Keratinocyte (primary cell): Measurements from ENCODE around the gene FUOM.

ENCODE experiments used
- CTCF ChIP-seq, 3 experiments: IDR thresholded peaks in 1 of 3; conservative IDR thresholded peaks in 1 of 3; optimal IDR thresholded peaks in 1 of 3; 2 replicates in 2 of 3; 3 replicates in 1 of 3; pipeline versions ENCODE3 to v1.5.1; 2011; ENCODE audit warnings: low read length in 3 of 3, mild to moderate bottlenecking in 3 of 3, moderate library complexity in 2 of 3, control low read depth in 1 of 3, inconsistent platforms in 1 of 3; ENCODE audit not compliant: insufficient read depth in 2 of 3; ENCODE audit errors: extremely low read depth in 1 of 3
- EZH2 ChIP-seq: IDR thresholded peaks from one replicate; pipeline ENCODE4 v1.6.1; 2012; ENCODE audit warnings: inconsistent platforms, mild to moderate bottlenecking, low read length, moderate library complexity

DNA sequence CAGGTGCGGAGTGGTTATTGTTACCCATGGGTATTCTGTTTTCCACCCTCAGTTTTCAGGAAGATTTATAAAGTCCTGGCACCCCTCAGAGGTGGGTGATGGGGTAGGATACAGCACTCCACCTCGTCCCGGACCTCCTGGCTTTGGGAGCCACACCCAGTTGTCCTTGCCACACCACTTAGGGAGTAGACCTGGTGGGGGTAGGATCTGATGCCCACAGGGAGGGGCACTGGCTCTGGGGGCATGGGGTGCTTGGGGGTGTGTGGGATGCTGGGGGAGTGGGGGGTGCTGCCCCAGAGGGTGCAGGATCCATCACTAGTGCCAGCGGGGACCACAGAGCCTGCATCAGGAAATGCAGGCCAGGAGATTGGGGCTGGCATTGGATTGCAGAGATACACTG lies 44.6 kb downstream of the FUOM start:
- no peak for TF ChIP-seq CTCF (optimal IDR thresholded peaks at IDR 0.05 in 1 of 3, IDR thresholded peaks at IDR 0.05 in 1 of 3, conservative IDR thresholded peaks at IDR 0.05 in 1 of 3; ENCODE audit: extremely low read depth in 1 of 3, insufficient read depth in 2 of 3, low read length in 3 of 3)
- no peak for TF ChIP-seq EZH2
